Lung (tissue), 12 donors: ENCODE data around the gene FOXK1. TPM values are rescaled to one million over a fixed set of nuclear protein-coding genes. Genes with fewer than 3 reads are reported as not detected.

ENCODE experiments used
- ATAC-seq: fragments of 200-7000 bp; cut with Tn5 transposase; one replicate; pipeline ENCODE4 v1.9.1; 2020; ENCODE audit warnings: moderate number of reproducible peaks; ENCODE audit not compliant: insufficient read depth, low FRiP score
- DNase-seq, 3 donors: peaks; one replicate each; pipeline ENCODE4 v3.0.0-alpha.2; 2013 to 2017
- H3K27ac ChIP-seq, 2 donors: one replicate each; pipeline ENCODE4 v1.5.1; 2013; ENCODE audit warnings: mild to moderate bottlenecking in 2 of 2, moderate library complexity in 2 of 2, control low read depth in 1 of 2, inconsistent platforms in 1 of 2, low read depth in 1 of 2, low read length in 1 of 2
- H3K27me3 ChIP-seq, 3 donors: one replicate each; pipeline ENCODE4 v1.5.1; 2013; ENCODE audit warnings: low read length in 2 of 3; ENCODE audit not compliant: control insufficient read depth in 3 of 3, insufficient read depth in 3 of 3
- H3K36me3 ChIP-seq, 4 donors: one replicate each; pipeline ENCODE4 v1.5.1; 2013; ENCODE audit warnings: low read length in 4 of 4, mild to moderate bottlenecking in 1 of 4, moderate library complexity in 1 of 4; ENCODE audit not compliant: control insufficient read depth in 4 of 4, insufficient read depth in 4 of 4
- H3K4me1 ChIP-seq, 5 donors: one replicate each; pipeline ENCODE4 v1.5.1; 2013; ENCODE audit warnings: low read length in 5 of 5, mild to moderate bottlenecking in 2 of 5, moderate library complexity in 1 of 5; ENCODE audit not compliant: control insufficient read depth in 5 of 5, insufficient read depth in 5 of 5
- H3K4me3 ChIP-seq: one replicate; pipeline ENCODE4 v1.5.1; 2013; ENCODE audit warnings: mild to moderate bottlenecking, control low read depth, moderate library complexity
- H3K9ac ChIP-seq, 2 donors: one replicate each; pipeline ENCODE4 v1.5.1; 2013; ENCODE audit warnings: low read length in 2 of 2, control low read depth in 1 of 2; ENCODE audit not compliant: insufficient read depth in 1 of 2
- H3K9me3 ChIP-seq, 4 donors: one replicate each; pipeline ENCODE4 v1.5.1; 2013; ENCODE audit warnings: low read length in 3 of 4, mild to moderate bottlenecking in 1 of 4, moderate library complexity in 1 of 4; ENCODE audit not compliant: control insufficient read depth in 4 of 4, insufficient read depth in 3 of 4
- CTCF ChIP-seq: IDR thresholded peaks from 2 replicates; pipeline ENCODE4 v1.5.1; 2012; ENCODE audit warnings: mild to moderate bottlenecking; ENCODE audit errors: control extremely low read depth, extremely low read depth
- WGBS, 2 donors: extraction: QIAGEN DNeasy Blood & Tissue Kit; methylation state at CpG; one replicate each; pipeline ENCODE4 v1.1.7; 2013; 5-methylcytosine and 5-hydroxymethylcytosine counted together
- polyA plus RNA-seq, 2 donors: library from polyadenylated mRNA; stranded (reverse); fragments of 200-250 nt; gene quantifications; one replicate each; pipeline ENCODE4 v1.2.1, GENCODE V29; 2013
- total RNA-seq, 2 donors: library from RNA; depleted of rRNA in 1 of 2; stranded (reverse); fragments of >200 nt in 1 of 2; gene quantifications; one replicate each; pipeline ENCODE4 v1.2.1, GENCODE V29; 2014 to 2021
- donor health status: control.
- donor health status: control.
- donor health status: Bipolar disorder and iron deficiency.
- donor health status: healthy.
- donor health status: DM: yes; HTN: yes; CAD: no.

Gene FOXK1
- total and polyA plus RNA-seq, 4 donors, result 6.4 to 36.2 (median 14.3) TPM

- Histone ChIP-seq H3K9ac (peak overlapping the region in 1 of 2 donors; percentile 67), H3K4me1 (peaks cover 0 to 49% (median 33%) of the 10 kb centered on the region in 5 donors)
- peak; percentile 60 for ATAC-seq
Measured at GRCh38 chr7:4712281-4713182, 30.4 kb downstream of the FOXK1 start.

GRCh38 chr7:4713183-4713784 lies 31.2 kb downstream of the FOXK1 start:
- TF ChIP-seq CTCF, result no peak
- ATAC-seq (peak; percentile 8), DNase-seq (peak; percentile 64 to 84 (median 64))
- H3K4me3 ChIP-seq, result no peak overlapping the region
- peaks cover 0 to 47% (median 32%) of the 10 kb centered on the region in 5 donors for H3K4me1 ChIP-seq
- 37 to 62% methylated on average over 27 of the region's 27 CpGs for WGBS, 2 donors
- H3K9ac ChIP-seq, result no peak overlapping the region
- H3K36me3 ChIP-seq, result peaks cover 0 to 5% (median 0%) of the 10 kb centered on the region in 4 donors
- peak overlapping the region in 1 of 2 donors; percentile 73 for H3K27ac ChIP-seq
- no peaks in the 10 kb centered on the region for H3K27me3 ChIP-seq
- no peaks in the 10 kb centered on the region for H3K9me3 ChIP-seq

More at GRCh38 chr7:4712281-4713182, 30.4 kb downstream of the FOXK1 start:
- TF ChIP-seq CTCF, result no peak
- peak in 1 of 3 donors; percentile 24 for DNase-seq
- Histone ChIP-seq H3K27ac (peak overlapping the region; percentile 41 to 69), H3K36me3 (no peaks in the 10 kb centered on the region), H3K27me3 (no peaks in the 10 kb centered on the region), H3K4me3 (no peak overlapping the region), H3K9me3 (no peaks in the 10 kb centered on the region)
- 58 to 59% methylated on average over 24 of the region's 24 CpGs for WGBS, 2 donors

- DNase-seq (no peak), ATAC-seq (no peak)
- Histone ChIP-seq H3K27me3 (no peaks in the 10 kb centered on the region), H3K9me3 (no peaks in the 10 kb centered on the region), H3K4me1 (peaks cover 0 to 47% (median 32%) of the 10 kb centered on the region in 5 donors), H3K36me3 (peaks cover 0 to 7% (median 0%) of the 10 kb centered on the region in 4 donors), H3K4me3 (no peak overlapping the region), H3K27ac (no peak overlapping the region), H3K9ac (no peak overlapping the region)
- WGBS, 2 donors, result 84 to 95% methylated on average over 15 of the region's 15 CpGs
- TF ChIP-seq CTCF, result no peak
Measured at GRCh38 chr7:4714161-4714700, 32.1 kb downstream of the FOXK1 start.
